SW480 (cell line): ENCODE results near the gene ESPL1.
A peak's percentile ranks its signal among the peaks of the same experiment; 100 is the strongest.

Source experiments
- DNase-seq: peaks from one replicate; pipeline ENCODE4 v3.0.0-alpha.2; 2016; ENCODE audit warnings: low spot score

Gene ESPL1

DNA sequence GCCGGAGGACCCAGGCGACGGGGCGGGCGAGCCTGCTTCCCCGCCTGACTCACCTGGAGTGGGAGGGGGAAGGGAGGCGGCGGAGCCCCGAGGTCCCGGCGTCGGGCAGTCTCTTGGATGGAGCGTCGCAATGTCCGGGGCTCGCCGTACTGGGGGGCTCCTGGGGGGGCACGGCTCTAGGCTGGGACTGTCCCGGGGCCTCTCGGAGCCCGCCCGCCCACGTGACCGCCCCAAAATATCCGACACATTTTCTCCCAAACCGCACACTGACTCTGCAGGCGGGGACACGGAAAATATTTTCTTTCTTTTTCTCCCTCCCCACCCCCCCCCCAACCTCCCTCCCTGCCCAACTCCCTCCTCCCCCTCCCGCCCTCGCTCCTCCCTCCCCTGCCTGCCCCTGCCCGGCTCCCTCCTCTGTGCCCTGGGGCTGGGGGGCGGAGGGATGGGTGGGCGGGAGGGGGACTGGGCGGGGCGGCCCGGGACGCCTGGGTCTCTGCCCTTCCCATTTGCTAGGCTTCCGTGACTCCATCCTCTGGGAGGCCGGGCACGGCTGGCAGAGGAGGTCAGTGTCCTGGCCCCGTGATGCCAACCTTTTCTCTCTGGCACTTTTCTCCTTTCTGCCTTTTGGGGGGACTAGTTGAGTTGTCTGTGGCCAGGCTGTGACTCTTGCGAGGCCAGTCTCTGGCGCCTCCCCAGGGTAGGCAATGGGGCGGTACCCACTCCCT lies 36.0 kb upstream of the ESPL1 start, which contains the start of gene RARG:
Gene RARG (minus strand): TSS at position 289 of the 725 bp plus-strand sequence. CDS start 4,664 bp downstream, outside the sequence.
- DNase-seq, result peak; percentile 67

DNA sequence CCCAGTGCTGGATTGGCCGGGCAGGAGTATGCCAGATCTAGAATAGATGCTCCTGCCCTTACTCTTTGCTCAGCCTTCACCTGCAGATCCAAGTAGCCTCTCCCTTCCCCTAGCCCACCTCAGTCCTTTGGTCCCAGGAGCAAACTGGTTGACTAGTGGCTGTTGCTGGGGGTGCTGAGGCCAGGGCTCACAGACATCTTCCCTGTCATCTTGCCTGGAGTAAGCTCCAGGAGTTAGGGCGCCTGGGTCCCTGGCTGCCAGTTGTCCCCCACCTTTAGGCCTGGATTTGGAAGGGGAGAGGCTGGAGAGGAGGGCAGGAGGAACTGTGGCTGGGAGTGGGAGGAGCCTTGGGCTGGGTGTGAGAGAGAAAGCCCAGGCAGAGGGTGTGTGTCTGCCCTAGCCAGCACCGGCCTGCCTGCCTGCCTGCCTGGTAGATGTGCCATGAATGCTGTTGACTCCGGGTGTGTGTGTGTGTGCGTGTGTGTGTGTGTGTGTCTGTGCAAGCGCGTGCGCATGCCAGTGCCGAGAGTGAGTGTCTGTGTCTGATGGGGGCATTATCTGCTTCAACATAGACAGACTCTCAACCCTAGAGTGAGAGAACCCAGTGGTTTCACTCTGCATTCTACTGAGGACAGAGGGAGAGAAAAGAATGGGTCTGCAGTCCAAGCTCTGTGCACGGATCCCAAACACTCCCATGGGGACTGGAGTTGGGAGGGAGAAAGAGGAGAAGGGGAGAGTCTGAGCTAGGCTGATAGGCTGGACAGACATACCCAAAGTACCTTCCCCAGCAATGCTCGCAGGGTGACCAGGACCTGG lies 35.2 kb upstream of the ESPL1 start:
- peak; percentile 61 for DNase-seq

DNA sequence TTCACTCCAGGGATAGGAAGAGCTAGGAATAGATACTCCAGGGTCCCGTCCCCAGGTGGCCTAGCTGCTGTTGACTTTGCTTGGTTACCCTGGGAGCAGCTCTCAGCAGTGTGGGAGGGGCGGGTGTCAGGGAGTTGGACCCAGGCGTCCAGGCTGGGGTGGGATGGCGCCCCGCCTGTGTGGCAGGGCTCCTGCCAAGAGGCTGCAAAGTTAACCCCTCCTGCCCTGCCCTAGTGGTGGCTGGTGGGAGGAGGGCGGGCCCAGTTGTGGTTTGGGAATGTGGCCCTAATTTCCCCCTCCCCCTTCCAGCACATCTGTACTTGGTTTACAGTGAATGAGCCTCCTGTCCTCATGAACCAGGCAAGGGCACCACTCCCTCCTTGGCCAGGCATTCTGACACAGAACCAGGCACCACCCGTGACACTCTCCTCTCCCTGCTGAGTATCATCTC lies 34.4 kb upstream of the ESPL1 start:
- no peak for DNase-seq

DNA sequence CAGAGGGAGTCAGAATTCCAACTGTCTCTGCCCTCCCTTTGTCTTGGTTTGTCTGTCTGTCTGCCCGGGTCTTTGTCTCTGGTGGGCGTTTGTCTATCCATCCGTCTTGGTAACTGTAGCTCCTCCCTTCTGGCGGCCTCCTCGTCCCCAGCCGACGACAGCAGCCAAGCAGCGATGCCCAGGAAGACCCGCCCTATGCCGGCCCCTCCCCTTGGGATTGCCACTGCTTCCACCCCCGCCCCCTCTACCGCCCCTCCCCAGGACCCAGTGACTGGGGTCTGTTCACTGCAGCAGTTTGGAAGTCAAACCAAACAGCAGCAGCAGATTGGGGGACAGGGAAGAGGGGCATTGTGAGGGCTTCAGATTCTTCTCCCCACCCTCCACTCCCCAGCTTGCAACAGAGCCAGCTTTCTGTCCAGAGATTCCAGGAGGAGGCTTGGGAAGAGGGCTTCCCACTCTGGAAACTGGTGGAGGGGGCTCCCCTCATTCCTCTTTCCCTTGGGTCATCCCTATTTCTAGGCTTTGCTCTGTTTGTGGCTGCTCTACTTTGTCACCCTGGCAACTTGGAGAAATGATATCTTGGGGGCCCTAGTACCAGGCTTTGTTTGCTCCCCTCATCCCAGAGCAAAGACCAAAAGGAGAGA lies 33.7 kb upstream of the ESPL1 start:
- DNase-seq, result no peak

DNA sequence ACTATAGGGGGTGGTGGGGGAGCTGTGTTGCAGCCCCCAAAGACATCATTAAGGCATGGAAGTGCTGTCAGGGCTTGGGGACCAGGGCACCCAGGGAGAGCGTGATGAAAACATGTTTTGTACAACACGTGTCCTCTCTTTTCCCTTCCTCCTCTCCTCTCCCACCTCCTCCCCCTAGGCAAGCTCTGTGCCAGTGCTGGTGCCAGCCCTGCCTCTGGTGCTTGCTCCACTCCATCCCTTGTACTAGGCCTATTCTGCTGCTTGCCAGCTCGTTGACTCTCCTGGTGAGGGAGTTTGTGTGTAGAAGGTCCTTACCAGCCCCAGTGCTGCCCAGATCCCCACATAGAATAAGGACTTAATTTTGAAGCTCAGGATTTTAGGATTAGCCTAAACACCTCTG lies 32.9 kb upstream of the ESPL1 start:
- no peak for DNase-seq

DNA sequence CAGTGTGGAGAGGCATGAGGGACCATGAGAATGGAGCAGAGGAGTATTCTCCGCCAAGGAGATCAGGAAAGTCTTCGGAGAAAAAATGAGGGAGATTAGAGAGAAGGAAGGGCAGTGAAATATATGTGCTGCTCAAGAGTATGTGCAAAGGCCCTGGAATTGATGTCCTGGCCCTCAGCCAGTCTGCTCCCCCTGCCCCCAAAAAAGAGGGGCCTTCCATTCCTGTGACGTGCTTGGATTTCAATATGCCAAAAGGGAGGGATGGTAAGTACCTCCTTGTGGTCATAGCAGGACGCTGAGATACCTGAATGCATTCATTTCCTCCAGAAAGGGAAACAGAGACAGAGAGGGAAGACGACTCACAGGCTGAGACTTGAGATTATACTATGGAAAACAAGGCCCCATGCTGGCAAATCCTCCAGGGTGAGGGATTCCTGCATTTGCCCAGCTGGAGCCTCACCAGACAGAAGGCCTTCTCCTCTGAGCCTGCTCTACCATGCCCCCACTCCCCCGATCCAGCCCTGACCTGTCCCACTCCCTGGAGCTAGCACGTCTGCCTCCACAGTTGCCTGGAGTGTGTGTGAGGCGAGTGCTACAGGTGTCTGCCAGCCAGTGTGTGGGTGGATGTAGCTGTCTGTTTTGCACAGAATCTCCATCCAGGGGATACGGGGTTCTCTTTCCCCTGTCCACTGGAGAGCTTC lies 32.2 kb upstream of the ESPL1 start:
- DNase-seq, result no peak

DNA sequence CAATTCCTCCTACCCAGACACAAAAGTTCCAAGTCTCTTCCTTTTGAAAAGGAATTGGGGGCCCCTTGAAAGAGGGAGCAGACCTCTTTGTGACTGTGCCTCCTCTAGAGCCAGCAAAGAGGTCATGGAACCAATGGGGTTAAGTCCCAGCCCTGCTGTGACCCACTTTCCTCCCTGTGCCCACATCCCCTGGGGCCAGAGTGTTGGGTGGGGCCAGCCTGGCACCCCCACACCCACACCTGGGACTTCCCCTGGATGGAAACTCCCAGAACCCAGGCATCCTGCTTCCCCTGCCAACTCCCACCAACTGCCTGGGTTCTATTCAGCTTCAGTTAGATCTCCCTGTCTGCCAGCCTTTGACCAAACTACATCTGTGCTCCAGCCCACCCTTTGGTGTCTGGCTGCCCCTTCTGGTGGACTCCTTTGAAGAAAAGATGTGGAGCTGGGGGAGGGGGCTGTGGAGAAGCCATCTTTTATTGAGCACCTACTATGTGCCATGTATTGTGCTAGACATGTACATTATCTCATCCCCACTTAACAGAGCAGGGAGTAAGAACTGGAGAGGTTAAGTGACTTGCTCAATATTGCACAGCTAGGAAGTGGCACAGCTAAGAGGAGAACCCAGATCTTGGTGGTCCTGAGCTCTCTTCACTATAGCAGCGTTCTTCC lies 31.5 kb upstream of the ESPL1 start:
- DNase-seq, result no peak

DNA sequence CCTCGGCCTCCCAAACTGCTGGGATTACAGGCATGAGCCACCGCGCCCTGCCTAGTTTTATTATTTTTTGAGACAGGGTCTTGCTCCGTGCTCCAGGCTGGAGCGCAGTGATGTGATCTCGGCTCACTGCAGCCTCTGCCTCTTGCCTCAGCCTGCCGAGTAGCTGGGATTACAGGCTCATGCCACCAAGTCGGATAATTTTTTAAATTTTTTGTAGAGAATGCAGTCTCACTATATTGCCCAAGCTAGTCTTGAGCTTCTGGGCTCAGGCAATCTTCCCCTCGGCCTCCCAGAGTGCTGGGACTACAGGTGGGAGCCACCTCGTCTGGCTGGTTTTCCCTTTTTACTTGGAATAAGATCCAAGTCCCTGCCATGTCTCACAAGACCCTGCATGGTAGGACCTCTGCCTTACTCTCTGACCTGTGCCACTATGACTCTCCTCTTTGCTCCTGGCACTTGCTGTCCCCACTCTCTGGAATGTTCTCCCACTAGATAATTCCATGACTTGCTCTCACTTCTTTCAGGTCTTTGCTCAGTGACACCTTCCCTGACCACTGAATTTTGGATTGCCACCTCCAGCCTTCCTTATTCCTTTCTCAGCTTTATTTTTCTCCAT lies 28.3 kb upstream of the ESPL1 start:
- DNase-seq, result no peak

DNA sequence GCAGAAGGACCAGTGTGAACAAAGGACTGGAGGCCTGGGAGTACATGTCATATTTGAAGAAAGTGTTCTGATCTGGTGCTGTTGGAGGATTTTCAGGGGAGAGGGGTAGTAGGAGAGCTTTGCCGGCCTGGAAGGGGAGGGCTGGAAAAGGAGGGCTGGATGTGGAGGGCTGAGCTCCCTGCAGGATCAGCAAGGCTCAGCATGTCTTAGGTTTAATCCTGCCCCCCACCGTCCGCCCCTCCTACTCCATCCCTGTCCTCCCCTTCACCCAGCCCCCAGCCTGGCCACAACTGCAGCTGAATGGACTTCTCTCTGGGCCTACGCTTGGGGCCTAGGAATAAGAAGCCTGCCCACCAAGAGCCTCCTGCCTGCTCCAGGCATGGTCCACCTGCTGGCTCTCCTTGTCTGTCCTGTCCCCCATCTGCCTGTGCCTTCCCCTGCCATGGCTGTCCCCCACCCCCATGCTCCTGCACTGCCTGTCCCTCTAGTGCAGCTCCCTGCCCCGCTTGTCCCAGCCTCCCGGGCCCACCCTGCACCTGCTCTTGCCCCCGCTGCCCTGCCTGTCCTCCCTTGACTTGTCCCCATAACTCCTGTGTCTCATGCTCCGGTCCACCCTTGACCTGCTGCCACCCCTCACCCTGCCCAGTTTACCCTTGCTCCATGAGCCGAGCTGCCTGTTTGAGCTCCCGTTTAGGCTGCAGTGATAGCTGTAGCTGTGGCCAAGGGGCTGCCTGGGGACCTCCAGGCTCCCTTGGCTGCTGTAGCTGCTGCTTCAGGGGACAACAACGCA lies 26.3 kb upstream of the ESPL1 start:
- no peak for DNase-seq

DNA sequence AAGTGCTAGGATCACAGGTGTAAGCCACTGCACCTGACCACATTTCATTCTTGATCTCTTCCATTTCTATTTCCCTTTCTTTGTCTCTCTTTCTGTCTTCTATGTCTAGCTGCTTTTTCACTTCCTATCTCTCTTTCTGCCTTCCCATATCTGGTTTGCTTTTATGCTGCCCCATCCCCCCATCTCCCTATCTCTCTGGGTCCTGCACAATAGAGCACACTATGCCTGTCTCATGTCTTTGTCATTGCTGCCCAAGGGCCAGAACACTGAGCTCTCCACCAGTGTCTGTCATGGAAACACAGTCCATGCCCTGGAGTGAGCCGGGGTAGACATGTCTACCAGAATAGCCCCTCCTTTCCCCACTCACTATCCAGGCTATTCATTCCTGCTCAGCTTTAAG lies 23.8 kb upstream of the ESPL1 start:
- no peak for DNase-seq

DNA sequence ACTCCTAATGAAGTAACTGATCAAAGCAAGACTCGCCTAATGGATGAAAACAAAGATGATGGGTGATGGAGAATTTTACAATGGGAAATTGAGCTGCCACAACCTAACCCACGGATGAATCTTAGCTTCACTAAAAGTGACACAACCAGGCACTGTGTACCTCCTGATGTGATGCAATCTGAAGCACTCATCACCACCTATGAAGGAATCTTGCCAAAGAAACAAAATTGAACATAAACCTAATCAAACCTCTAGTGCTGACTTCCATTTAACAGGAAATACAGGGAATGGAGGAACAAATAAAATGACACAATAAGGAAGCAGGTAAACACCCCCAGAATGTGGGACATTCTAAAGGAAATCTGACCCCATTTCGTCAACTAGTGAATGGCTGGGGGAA lies 22.8 kb upstream of the ESPL1 start:
- DNase-seq, result no peak

DNA sequence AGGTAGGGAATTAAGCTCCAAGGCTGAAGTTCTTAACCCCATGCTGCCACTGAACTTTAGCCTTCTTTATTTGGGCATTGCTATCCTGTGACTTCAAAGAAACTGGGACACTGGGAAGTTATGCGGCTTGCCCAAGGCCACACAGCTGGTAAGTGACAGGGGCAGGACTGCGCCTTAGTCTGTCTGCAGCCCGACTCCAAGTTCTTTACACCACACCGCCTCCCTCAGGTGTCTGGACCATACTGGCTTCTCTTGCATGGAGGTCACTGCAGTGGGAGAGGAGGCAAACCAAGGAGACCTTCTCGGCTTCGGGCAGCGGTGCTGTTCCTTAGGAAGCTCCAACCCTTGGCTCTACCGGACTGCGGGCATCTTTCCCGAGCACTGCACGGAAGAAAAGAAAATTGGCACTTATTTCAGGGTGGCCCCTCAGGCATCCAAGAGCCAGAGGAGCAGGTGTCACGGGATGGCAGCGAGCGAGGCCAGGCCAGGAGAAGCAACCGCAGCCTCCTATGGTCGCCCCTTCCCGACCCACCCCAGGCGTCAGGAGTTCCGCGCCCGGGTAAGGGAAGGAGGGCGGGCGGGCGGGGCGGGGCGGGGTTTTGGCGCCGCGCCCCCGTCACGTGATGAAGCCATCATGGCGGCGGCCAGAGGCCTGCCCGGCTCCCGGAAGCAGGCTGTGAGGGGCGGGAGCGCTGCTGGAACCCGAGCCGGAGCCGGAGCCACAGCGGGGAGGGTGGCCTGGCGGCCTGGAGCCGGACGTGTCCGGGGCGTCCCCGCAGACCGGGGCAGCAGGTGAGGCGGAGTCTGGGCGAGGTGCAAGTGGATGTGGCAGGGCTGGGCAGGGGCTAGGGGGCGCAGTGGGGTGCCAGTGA lies 16.4 kb upstream of the ESPL1 start:
- peak; percentile 91 for DNase-seq

DNA sequence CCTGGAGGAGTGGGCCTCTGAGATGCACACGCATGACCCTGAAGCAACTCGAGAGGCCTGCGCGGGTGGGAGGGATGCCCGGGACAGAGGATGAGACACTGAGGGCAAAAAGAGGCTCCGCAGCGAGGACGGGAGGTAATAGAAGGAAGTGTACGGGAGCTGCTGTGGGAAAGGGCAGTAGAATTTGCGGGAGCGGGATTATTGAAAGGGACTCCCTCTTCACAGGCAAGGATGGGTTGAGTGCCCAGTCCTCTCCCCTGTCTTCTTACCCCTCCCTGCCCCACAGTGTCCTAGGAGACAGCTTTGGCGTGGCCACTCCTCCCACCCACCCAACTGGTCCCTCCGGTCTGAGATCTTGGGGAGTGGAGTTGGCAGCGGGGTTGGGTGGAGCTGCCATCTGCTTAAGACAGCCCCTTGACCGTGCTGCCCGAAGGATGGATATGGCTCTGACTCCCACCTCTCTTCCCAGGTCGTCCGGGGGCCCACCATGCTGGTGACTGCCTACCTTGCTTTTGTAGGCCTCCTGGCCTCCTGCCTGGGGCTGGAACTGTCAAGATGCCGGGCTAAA lies 15.7 kb upstream of the ESPL1 start:
- peak; percentile 36 for DNase-seq

DNA sequence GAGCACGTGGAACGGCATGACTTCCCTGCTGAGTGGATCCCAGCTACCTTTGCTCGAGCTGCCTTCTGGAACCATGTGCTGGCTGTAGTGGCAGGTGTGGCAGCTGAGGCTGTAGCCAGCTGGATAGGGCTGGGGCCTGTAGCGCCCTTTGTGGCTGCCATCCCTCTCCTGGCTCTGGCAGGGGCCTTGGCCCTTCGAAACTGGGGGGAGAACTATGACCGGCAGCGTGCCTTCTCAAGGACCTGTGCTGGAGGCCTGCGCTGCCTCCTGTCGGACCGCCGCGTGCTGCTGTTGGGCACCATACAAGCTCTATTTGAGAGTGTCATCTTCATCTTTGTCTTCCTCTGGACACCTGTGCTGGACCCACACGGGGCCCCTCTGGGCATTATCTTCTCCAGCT lies 14.8 kb upstream of the ESPL1 start:
- no peak for DNase-seq

DNA sequence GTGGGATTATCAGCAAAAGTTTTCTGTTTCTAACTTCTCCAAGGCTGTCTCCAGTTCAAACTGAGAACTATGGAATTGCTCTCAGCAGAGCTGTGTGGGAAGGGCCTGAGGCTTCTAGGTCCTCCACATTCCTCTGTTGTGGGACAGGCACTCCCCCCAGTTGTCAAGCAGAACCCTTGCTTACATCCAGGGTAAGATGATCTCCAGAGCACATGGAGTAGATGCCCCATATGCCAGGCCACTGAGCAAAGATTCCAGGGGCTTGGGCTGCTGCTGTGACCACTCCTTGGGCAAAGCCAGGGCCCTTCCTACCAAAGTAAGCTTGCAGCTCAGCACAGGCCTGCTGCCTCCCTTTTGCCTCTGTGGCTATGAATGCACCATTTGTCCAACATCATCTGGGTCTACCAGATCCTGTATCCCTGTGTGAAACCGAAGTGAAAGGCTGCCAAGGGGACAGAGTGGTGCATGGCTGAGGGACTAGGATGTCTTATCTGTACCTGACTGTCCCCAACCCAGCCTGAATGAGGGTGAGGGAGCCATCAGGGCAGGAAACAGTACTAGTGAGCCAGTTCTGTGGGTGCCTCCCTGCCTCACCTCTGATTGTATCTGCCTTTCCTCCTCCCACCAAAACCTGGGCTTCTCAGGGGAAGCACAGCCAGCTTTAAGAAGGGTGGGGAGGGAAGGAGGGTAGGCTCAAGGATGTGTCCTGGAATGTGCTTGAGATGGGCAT lies 13.1 kb upstream of the ESPL1 start:
- no peak for DNase-seq

DNA sequence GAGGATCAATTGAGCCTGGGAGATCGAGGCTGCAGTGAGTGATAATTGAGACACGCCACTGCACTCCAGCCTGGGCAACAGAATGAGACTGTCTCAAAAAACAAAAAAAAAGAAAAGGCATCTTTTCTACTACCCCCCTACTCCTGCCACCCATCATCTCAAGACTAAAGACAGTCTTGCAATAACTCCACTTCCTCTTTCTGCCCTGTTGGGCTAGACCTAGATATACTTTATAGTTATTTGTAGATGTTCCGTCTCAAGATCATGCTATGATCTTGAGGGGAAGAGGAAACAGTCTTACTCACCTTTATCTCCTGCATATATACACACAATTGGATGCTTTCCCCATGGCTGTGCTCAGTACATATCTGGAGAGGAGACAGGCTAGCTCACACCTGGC lies 12.1 kb upstream of the ESPL1 start:
- no peak for DNase-seq

DNA sequence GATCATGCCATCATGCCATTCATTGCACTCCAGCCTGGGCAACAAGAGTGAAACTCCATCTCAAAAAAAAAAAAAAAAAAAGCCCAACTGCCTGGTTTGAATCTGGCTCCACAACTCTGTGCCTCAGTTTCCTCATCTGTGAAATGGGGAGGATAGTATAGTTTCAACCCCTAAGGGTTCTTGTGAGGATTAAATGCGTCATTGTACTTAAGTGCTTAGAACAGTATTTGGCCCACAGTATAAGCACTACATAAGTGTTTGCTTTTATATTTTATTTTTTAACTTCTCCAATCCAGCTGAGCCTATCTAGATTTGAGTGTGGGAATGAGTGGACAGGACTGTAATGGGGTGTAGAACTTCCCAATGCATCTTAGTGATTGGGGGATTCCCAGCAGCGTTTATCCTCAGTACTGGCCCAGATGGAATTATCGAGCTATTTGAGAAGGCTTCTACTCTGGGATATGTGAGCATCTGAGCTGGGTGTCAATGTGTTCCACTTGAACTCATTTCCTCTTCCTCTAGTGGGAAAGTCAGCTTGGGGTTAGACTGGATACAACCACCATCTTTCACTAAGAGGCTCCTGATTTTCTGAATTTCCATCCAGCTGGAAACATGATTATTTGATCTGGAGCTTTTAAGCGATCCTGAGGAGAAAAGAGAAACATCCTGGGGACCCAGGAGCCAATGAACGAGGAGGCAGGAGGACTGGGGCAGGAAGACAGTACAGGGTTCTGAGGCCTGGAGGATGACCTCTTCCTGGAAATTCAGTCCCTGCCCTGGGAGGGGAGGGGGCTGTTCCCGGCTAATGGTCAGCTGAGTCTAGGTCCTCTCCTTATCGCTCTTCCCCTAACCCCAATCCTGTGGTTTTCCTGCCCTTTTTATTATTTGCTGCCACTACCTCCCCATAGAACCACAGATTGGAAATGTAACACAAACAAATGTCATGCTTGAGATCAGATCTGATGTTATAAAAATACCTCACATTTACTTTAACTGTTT lies 9.3 kb upstream of the ESPL1 start:
- DNase-seq, result no peak
